HAP-1 (cell line): Measurements from ENCODE around the gene FBXO30.

Experiments used
- DNase-seq, 2 experiments: peaks; one replicate each; pipeline ENCODE4 v3.0.0-alpha.2; 2016 to 2020; ENCODE audit warnings: low spot score in 2 of 2
- H3K27me3 ChIP-seq: fragments of 250-450 bp; sonication (Bioruptor Pico); 2 replicates; pipeline ENCODE4 v1.5.1; 2020; ENCODE audit warnings: low read depth, mild to moderate bottlenecking, moderate library complexity
- H3K36me3 ChIP-seq: fragments of 250-450 bp; sonication (Bioruptor Pico); replicated peaks from 2 replicates; pipeline ENCODE4 v1.5.1; 2020; ENCODE audit warnings: mild to moderate bottlenecking
- H3K4me1 ChIP-seq: fragments of 250-450 bp; sonication (Bioruptor Pico); 2 replicates; pipeline ENCODE4 v1.5.1; 2020; ENCODE audit warnings: mild to moderate bottlenecking
- H3K4me3 ChIP-seq: fragments of 250-450 bp; sonication (Bioruptor Pico); 2 replicates; pipeline ENCODE4 v1.5.1; 2020; ENCODE audit warnings: mild to moderate bottlenecking, moderate library complexity
- H3K9me3 ChIP-seq: fragments of 250-450 bp; sonication (Bioruptor Pico); 2 replicates; pipeline ENCODE4 v1.5.1; 2020; ENCODE audit warnings: mild to moderate bottlenecking, moderate library complexity
- in situ Hi-C: fragments of 300-500 bp; cut with MboI; formaldehyde crosslinking; loops from 3 replicates; pipeline ENCODE4 v1.14.3; 2020; ENCODE audit warnings: low sequenced_read_pairs, inconsistent platforms, mixed read lengths

The FBXO30 gene

GRCh38 chr6:145814501-145815308 lies at the start of gene FBXO30:
FBXO30 (minus strand) TSS chr6:145814795; CDS start chr6:145806405, 8,390 bp downstream.
- Histone ChIP-seq H3K36me3 (no peaks in the 10 kb centered on the region), H3K9me3 (no peaks in the 10 kb centered on the region), H3K4me1 (peaks cover 17% of the 10 kb centered on the region), H3K27me3 (no peaks in the 10 kb centered on the region), H3K4me3 (peak within 1 kb of the TSS; percentile 51)
- peak; percentile 78 to 85 for DNase-seq
- in situ Hi-C loops: no loop called here

- no peaks in the 10 kb centered on the region for H3K4me1 ChIP-seq
- no peaks in the 10 kb centered on the region for H3K36me3 ChIP-seq
- H3K9me3 ChIP-seq: no peaks in the 10 kb centered on the region
- in situ Hi-C loops: no loop called here
- no peaks in the 10 kb centered on the region for H3K27me3 ChIP-seq
- no peak for DNase-seq
- H3K4me3 ChIP-seq: no peak overlapping the region
Observed at GRCh38 chr6:145863988-145864616, 49.5 kb upstream of the FBXO30 start.

GRCh38 chr6:145863366-145863765 lies 48.8 kb upstream of the FBXO30 start:
- no peaks in the 10 kb centered on the region for H3K27me3 ChIP-seq
- H3K4me3 ChIP-seq: no peak overlapping the region
- DNase-seq: no peak
- no peaks in the 10 kb centered on the region for H3K36me3 ChIP-seq
- in situ Hi-C loops: no loop called here
- H3K9me3 ChIP-seq: no peaks in the 10 kb centered on the region
- H3K4me1 ChIP-seq: no peaks in the 10 kb centered on the region

DNA sequence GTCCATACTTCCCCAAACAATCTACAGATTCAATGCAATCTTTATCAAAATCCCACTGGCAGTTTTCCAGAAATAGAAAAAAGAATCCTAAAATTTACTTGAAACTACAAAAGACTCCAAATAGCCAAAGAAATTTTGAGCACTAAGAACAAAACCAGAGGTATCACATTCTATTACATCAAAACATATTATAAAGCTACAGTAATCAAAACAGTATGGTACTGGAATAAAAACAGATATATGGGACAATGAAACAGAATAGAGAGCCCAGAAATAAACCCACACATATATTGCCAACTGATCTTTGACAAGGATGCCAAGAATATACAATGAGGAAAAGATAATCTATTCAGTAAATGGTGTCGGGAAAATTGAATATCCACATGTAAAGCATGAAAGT lies 46.0 kb upstream of the FBXO30 start:
- in situ Hi-C loops: no loop called here

DNA sequence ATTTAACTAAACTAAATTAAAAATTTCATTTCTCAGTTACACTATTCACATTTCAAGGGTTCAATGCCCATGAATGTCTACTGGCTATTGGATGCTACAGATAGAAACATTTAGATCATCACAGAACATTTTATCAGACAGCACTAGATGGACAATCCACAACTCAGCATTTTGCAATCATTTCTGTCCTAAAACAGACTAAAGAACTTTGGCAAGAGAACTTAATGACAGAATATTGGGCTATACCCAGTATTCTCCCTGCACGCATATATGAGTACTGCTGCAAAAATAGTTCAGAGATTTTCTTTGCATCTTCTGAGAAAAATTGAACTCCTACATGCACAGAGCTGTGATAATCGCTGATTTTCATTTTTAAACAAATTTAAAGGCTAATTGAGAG lies 36.1 kb upstream of the FBXO30 start:
- Histone ChIP-seq H3K27me3 (no peaks in the 10 kb centered on the region), H3K4me1 (no peaks in the 10 kb centered on the region), H3K36me3 (no peaks in the 10 kb centered on the region), H3K9me3 (no peaks in the 10 kb centered on the region), H3K4me3 (no peak overlapping the region)
- in situ Hi-C loops: no loop called here
- DNase-seq: no peak

More for the DNA sequence above, 46.0 kb upstream of the FBXO30 start:
- no peaks in the 10 kb centered on the region for H3K9me3 ChIP-seq
- no peaks in the 10 kb centered on the region for H3K27me3 ChIP-seq
- H3K36me3 ChIP-seq: no peaks in the 10 kb centered on the region
- H3K4me1 ChIP-seq: no peaks in the 10 kb centered on the region
- DNase-seq: no peak
- H3K4me3 ChIP-seq: no peak overlapping the region

DNA sequence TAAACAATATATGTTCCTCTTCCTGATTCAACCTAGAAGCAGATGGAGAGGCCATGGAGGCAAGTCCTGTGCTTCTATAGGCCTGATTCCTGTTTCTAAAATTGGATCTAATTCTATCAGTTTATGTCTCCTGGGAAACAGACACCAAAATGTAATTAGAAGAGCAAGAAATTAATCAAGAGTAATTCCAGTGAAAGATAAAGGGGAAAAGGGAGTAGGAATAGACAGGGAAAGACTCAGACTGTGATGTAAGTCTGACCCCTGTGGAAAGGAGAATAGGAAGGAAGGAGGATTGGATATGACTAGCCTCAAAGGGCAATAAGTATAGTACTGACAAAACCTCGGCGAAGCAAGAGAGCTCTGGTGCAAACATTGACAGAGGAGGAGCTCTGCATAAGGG lies 33.9 kb upstream of the FBXO30 start:
- Histone ChIP-seq H3K4me3 (no peak overlapping the region), H3K27me3 (no peaks in the 10 kb centered on the region), H3K36me3 (no peaks in the 10 kb centered on the region), H3K4me1 (no peaks in the 10 kb centered on the region), H3K9me3 (no peaks in the 10 kb centered on the region)
- no peak for DNase-seq
- in situ Hi-C loops: no loop called here

- H3K27me3 ChIP-seq: no peaks in the 10 kb centered on the region
- no peak overlapping the region for H3K4me3 ChIP-seq
- no peaks in the 10 kb centered on the region for H3K36me3 ChIP-seq
- no peaks in the 10 kb centered on the region for H3K9me3 ChIP-seq
- in situ Hi-C loops: no loop called here
- no peak for DNase-seq
- no peaks in the 10 kb centered on the region for H3K4me1 ChIP-seq
Observed at GRCh38 chr6:145845557-145845956, 31.0 kb upstream of the FBXO30 start.

GRCh38 chr6:145844933-145845540 lies 30.4 kb upstream of the FBXO30 start:
- H3K9me3 ChIP-seq: no peaks in the 10 kb centered on the region
- no peak for DNase-seq
- H3K4me1 ChIP-seq: no peaks in the 10 kb centered on the region
- H3K4me3 ChIP-seq: no peak overlapping the region
- H3K36me3 ChIP-seq: no peaks in the 10 kb centered on the region
- in situ Hi-C loops: no loop called here
- H3K27me3 ChIP-seq: no peaks in the 10 kb centered on the region

- in situ Hi-C loops: no loop called here
- no peaks in the 10 kb centered on the region for H3K27me3 ChIP-seq
- no peaks in the 10 kb centered on the region for H3K4me1 ChIP-seq
- H3K36me3 ChIP-seq: no peaks in the 10 kb centered on the region
- H3K9me3 ChIP-seq: no peaks in the 10 kb centered on the region
- DNase-seq: no peak
- no peak overlapping the region for H3K4me3 ChIP-seq
Observed at GRCh38 chr6:145842693-145843546, 28.3 kb upstream of the FBXO30 start.

GRCh38 chr6:145841668-145842067 lies 27.1 kb upstream of the FBXO30 start:
- DNase-seq: no peak
- in situ Hi-C loops: no loop called here
- Histone ChIP-seq H3K36me3 (no peaks in the 10 kb centered on the region), H3K4me1 (no peaks in the 10 kb centered on the region), H3K27me3 (no peaks in the 10 kb centered on the region), H3K4me3 (no peak overlapping the region), H3K9me3 (no peaks in the 10 kb centered on the region)

GRCh38 chr6:145839653-145840052 lies 25.1 kb upstream of the FBXO30 start:
- no peaks in the 10 kb centered on the region for H3K36me3 ChIP-seq
- H3K4me3 ChIP-seq: no peak overlapping the region
- no peaks in the 10 kb centered on the region for H3K27me3 ChIP-seq
- in situ Hi-C loops: no loop called here
- H3K4me1 ChIP-seq: no peaks in the 10 kb centered on the region
- H3K9me3 ChIP-seq: no peaks in the 10 kb centered on the region
- DNase-seq: no peak

DNA sequence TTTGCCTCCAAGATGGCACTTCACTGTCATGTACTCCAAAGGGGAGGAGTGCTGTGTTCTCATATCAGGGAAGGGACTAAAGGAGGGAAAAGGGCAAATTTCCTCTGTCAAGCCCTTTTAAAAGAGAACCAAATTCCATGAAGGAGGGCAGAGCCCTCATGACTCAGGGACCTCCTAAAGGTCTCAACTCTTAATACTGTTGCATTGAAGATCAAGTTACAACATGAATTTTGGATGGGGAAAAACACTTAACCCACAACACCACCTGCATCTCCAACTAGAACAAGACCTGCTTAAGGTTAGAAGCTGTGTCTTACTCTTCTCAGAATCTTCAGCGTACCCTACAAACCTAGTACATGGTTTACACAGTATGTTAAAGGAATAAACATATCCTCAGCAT lies 23.7 kb upstream of the FBXO30 start:
- no peaks in the 10 kb centered on the region for H3K9me3 ChIP-seq
- in situ Hi-C loops: no loop called here
- H3K27me3 ChIP-seq: no peaks in the 10 kb centered on the region
- no peak for DNase-seq
- H3K36me3 ChIP-seq: no peaks in the 10 kb centered on the region
- H3K4me1 ChIP-seq: no peaks in the 10 kb centered on the region
- H3K4me3 ChIP-seq: no peak overlapping the region

GRCh38 chr6:145836772-145837171 lies 22.2 kb upstream of the FBXO30 start:
- Histone ChIP-seq H3K4me1 (no peaks in the 10 kb centered on the region), H3K9me3 (no peaks in the 10 kb centered on the region), H3K27me3 (no peaks in the 10 kb centered on the region), H3K4me3 (no peak overlapping the region), H3K36me3 (no peaks in the 10 kb centered on the region)
- no peak for DNase-seq
- in situ Hi-C loops: no loop called here
